ENCODE results near the gene TWF1. TPM values are rescaled to one million over a fixed set of nuclear protein-coding genes. Genes with fewer than 3 reads are reported as not detected.

Gene TWF1
- total and polyA plus RNA-seq, 2 of the 8 experiments (the other 6 are each of a cell fraction or from before 2014, with no cell fraction given) = 7.6 to 27.9 TPM

- H2BK12ac ChIP-seq (ENCODE audit: low read depth, low read length) = no peak overlapping the region
- no peak overlapping the region for H3K23ac ChIP-seq (ENCODE audit: insufficient read length)
- no peak overlapping the region for H3K27ac ChIP-seq (ENCODE audit: low read depth, low read length)
- ChIA-PET CTCF (ENCODE audit: partially characterized antibody) (interaction anchor here (0.6 to 0.9 kb wide), 2 partner anchors 344 to 798 kb away, joined by 3 read pairs; no protein-coding TSS in a partner anchor), POLR2A (ENCODE audit: partially characterized antibody) (no interaction called here)
- H3K36me3 ChIP-seq (ENCODE audit: control insufficient read depth in 2 of 4, insufficient read depth in 4 of 4, low read length in 3 of 4) = peaks cover 0 to 3% (median 0%) of the 10 kb centered on the region in 4 experiments; a peak in 1 of 8 replicates
- no peaks in the 10 kb centered on the region for H3K23me2 ChIP-seq (ENCODE audit: low read depth, low read length)
- no peaks in the 10 kb centered on the region for H3K79me2 ChIP-seq (ENCODE audit: control insufficient read depth in 1 of 2, insufficient read depth in 2 of 2, low read length in 2 of 2)
- no peak overlapping the region for H3K14ac ChIP-seq (ENCODE audit: insufficient read length)
- no peaks in the 10 kb centered on the region for H3K9me3 ChIP-seq (ENCODE audit: insufficient read depth in 2 of 2, low read depth in 1 of 2, low read length in 1 of 2)
- no peaks in the 10 kb centered on the region for H4K20me1 ChIP-seq (replicated peaks in 1 of 2; ENCODE audit: control insufficient read depth in 1 of 2, insufficient read depth in 2 of 2, low read length in 2 of 2)
- H2AFZ ChIP-seq (ENCODE audit: low read length) = no peak overlapping the region
- no peaks in the 10 kb centered on the region for H3K27me3 ChIP-seq (replicated peaks in 1 of 4; ENCODE audit: control insufficient read depth in 3 of 4, extremely low read depth in 1 of 4, insufficient read depth in 3 of 4, low read length in 3 of 4)
- no peak overlapping the region for H2BK15ac ChIP-seq (ENCODE audit: low read length)
- H3K56ac ChIP-seq (replicated peaks; ENCODE audit: insufficient read length, low read depth, low read length) = no peak overlapping the region
- H3K4ac ChIP-seq (replicated peaks; ENCODE audit: insufficient read length, low read depth, low read length) = no peak overlapping the region
- H2BK120ac ChIP-seq (replicated peaks; ENCODE audit: low read depth, low read length) = no peak overlapping the region
- H3K4me1 ChIP-seq (replicated peaks in 1 of 4; ENCODE audit: control insufficient read depth in 3 of 4, insufficient read depth in 4 of 4, low read length in 3 of 4) = no peaks in the 10 kb centered on the region
- no peak overlapping the region for H2AK5ac ChIP-seq (ENCODE audit: low read depth, low read length)
- no peak overlapping the region for H4K8ac ChIP-seq (ENCODE audit: extremely low read depth, insufficient read depth, low read length)
- H4K5ac ChIP-seq (ENCODE audit: insufficient read length, low read depth, low read length) = no peak overlapping the region
- no peaks in the 10 kb centered on the region for H3K79me1 ChIP-seq (ENCODE audit: low read depth, low read length)
- no peak overlapping the region for H2BK20ac ChIP-seq (ENCODE audit: low read length)
- H2BK5ac ChIP-seq (ENCODE audit: low read depth, low read length) = no peak overlapping the region
- no peak overlapping the region for H3K4me2 ChIP-seq (ENCODE audit: insufficient read depth in 1 of 2, low read depth in 2 of 2, low read length in 2 of 2)
- H3K9ac ChIP-seq (replicated peaks in 1 of 4; ENCODE audit: extremely low read depth in 1 of 4, low read depth in 3 of 4, low read length in 3 of 4) = no peak overlapping the region
- DNase-seq (ENCODE audit: low read depth in 1 of 2, low spot score in 2 of 2) = no peak
- H3K4me3 ChIP-seq (ENCODE audit: extremely low read depth in 1 of 4, insufficient read depth in 2 of 4, low read depth in 3 of 4, low read length in 4 of 4) = no peak overlapping the region
- no peak overlapping the region for H3K18ac ChIP-seq (ENCODE audit: extremely low read depth, low read length)
- H4K91ac ChIP-seq (replicated peaks; ENCODE audit: insufficient read length, low read length) = no peak overlapping the region
- FAIRE-seq = no peak
- TF ChIP-seq CREB1 (IDR thresholded peaks at IDR 0.05) (no peak), CHD7 (IDR thresholded peaks at IDR 0.05; ENCODE audit: insufficient replicate concordance, low read length) (no peak)
Measured at GRCh38 chr12:43789941-43790340, 16.2 kb downstream of the TWF1 start.

Measured in H1 (cell line).